Mesenchymal stem cell (in vitro differentiated cells and primary cell): Measurements from ENCODE around the gene RRP1B.

ENCODE experiments used
- DNase-seq: peaks from one replicate; pipeline ENCODE4 v3.0.0-alpha.2; 2013
- H2AFZ ChIP-seq: one replicate; pipeline ENCODE4 v1.6.1; 2013; ENCODE audit warnings: low read depth, mild to moderate bottlenecking, control low read depth, inconsistent platforms, low read length, moderate library complexity
- H2AK5ac ChIP-seq: 2 replicates; pipeline ENCODE4 v1.6.1; 2013; ENCODE audit warnings: low read length, moderate library complexity, mild to moderate bottlenecking, inconsistent platforms; ENCODE audit not compliant: severe bottlenecking
- H2BK120ac ChIP-seq: one replicate; pipeline ENCODE4 v1.6.1; 2013; ENCODE audit warnings: low read depth, mild to moderate bottlenecking, inconsistent platforms, low read length, moderate library complexity
- H2BK12ac ChIP-seq, 2 experiments: one replicate each; pipeline ENCODE4 v1.6.1; 2013; ENCODE audit warnings: inconsistent platforms in 2 of 2, low read length in 2 of 2, mild to moderate bottlenecking in 2 of 2, moderate library complexity in 2 of 2, control low read depth in 1 of 2
- H2BK15ac ChIP-seq: one replicate; pipeline ENCODE4 v1.6.1; 2013; ENCODE audit warnings: mild to moderate bottlenecking, low read depth, inconsistent platforms; ENCODE audit not compliant: poor library complexity, severe bottlenecking
- H2BK5ac ChIP-seq: 2 replicates; pipeline ENCODE4 v1.6.1; 2013; ENCODE audit warnings: low read depth, mild to moderate bottlenecking, low read length, control low read depth, inconsistent platforms; ENCODE audit not compliant: poor library complexity, severe bottlenecking
- H3K14ac ChIP-seq, 2 experiments: one replicate each; pipeline ENCODE4 v1.6.1; 2013; ENCODE audit warnings: inconsistent platforms in 2 of 2, low read length in 2 of 2, control low read depth in 1 of 2, mild to moderate bottlenecking in 1 of 2, moderate library complexity in 1 of 2
- H3K18ac ChIP-seq, 2 experiments: one replicate each; pipeline ENCODE4 v1.6.1; 2013; ENCODE audit warnings: inconsistent platforms in 2 of 2, low read length in 2 of 2, control low read depth in 1 of 2, low read depth in 1 of 2, mild to moderate bottlenecking in 1 of 2
- H3K23ac ChIP-seq, 2 experiments: one replicate each; pipeline ENCODE4 v1.6.1; 2013; ENCODE audit warnings: inconsistent platforms in 2 of 2, low read length in 2 of 2, mild to moderate bottlenecking in 2 of 2, moderate library complexity in 2 of 2, control low read depth in 1 of 2
- H3K27ac ChIP-seq: 2 replicates; pipeline ENCODE4 v1.5.1; 2013; ENCODE audit warnings: mild to moderate bottlenecking, moderate library complexity, low read length, control low read depth, inconsistent platforms; ENCODE audit not compliant: poor library complexity, severe bottlenecking
- H3K27me3 ChIP-seq, 2 experiments: 2 replicates each; pipeline versions ENCODE4 v1.6.1 to v1.7.0; 2013; ENCODE audit warnings: low read length in 2 of 2, mild to moderate bottlenecking in 2 of 2, moderate library complexity in 2 of 2, control low read depth in 1 of 2, inconsistent platforms in 1 of 2; ENCODE audit not compliant: control insufficient read depth in 1 of 2, insufficient read depth in 1 of 2
- H3K36me3 ChIP-seq, 2 experiments: 2 replicates each; pipeline versions ENCODE4 v1.6.1 to v1.7.0; 2013; ENCODE audit warnings: low read length in 2 of 2, control low read depth in 1 of 2, inconsistent platforms in 1 of 2, low read depth in 1 of 2, mild to moderate bottlenecking in 1 of 2; ENCODE audit not compliant: insufficient read depth in 2 of 2, control insufficient read depth in 1 of 2
- H3K4ac ChIP-seq, 2 experiments: one replicate each; pipeline ENCODE4 v1.6.1; 2013; ENCODE audit warnings: inconsistent platforms in 2 of 2, low read length in 2 of 2, mild to moderate bottlenecking in 2 of 2, moderate library complexity in 2 of 2, control low read depth in 1 of 2, low read depth in 1 of 2
- H3K4me1 ChIP-seq: 2 replicates; pipeline ENCODE4 v1.6.1; 2013; ENCODE audit warnings: low read depth, low read length, control low read depth; ENCODE audit not compliant: control insufficient read depth, insufficient read depth
- H3K4me2 ChIP-seq: 2 replicates; pipeline ENCODE4 v1.6.1; 2013; ENCODE audit warnings: low read length, mild to moderate bottlenecking, inconsistent platforms; ENCODE audit not compliant: poor library complexity, severe bottlenecking
- H3K4me3 ChIP-seq, 2 experiments: 2 replicates each; pipeline versions ENCODE4 v1.5.1 to v1.7.0; 2013; ENCODE audit warnings: low read length in 2 of 2, mild to moderate bottlenecking in 2 of 2, control low read depth in 1 of 2, low read depth in 1 of 2; ENCODE audit not compliant: insufficient read depth in 1 of 2
- H3K79me1 ChIP-seq: replicated peaks from 2 replicates; pipeline ENCODE4 v1.6.1; 2013; ENCODE audit warnings: mild to moderate bottlenecking, control low read depth, low read length, inconsistent platforms; ENCODE audit not compliant: poor library complexity, severe bottlenecking
- H3K9ac ChIP-seq: 2 replicates; pipeline ENCODE4 v1.7.0; 2013; ENCODE audit warnings: mild to moderate bottlenecking, low read length, moderate library complexity
- H3K9me3 ChIP-seq: 2 replicates; pipeline ENCODE4 v1.7.0; 2013; ENCODE audit warnings: mild to moderate bottlenecking, low read length; ENCODE audit not compliant: control insufficient read depth
- H4K8ac ChIP-seq: one replicate; pipeline ENCODE4 v1.6.1; 2013; ENCODE audit warnings: inconsistent platforms, mild to moderate bottlenecking, low read length, moderate library complexity
- H4K91ac ChIP-seq: one replicate; pipeline ENCODE4 v1.6.1; 2013; ENCODE audit warnings: mild to moderate bottlenecking, low read length, inconsistent platforms
- WGBS: methylation state at CpG from one replicate; pipeline ENCODE4 v1.1.7; 2013; ENCODE audit warnings: mixed read lengths; 5-methylcytosine and 5-hydroxymethylcytosine counted together

RRP1B gene

GRCh38 chr21:43657355-43658087 lies 1.8 kb upstream of the RRP1B start:
- H4K91ac ChIP-seq = peak overlapping the region; percentile 65
- H3K79me1 ChIP-seq = peaks cover 15% of the 10 kb centered on the region
- H3K4me1 ChIP-seq = peaks cover 17% of the 10 kb centered on the region
- no peaks in the 10 kb centered on the region for H3K27me3 ChIP-seq
- H2BK15ac ChIP-seq = peak overlapping the region; percentile 23
- H3K4me3 ChIP-seq = no peak overlapping the region
- H2BK12ac ChIP-seq = no peak overlapping the region
- H3K9me3 ChIP-seq = no peaks in the 10 kb centered on the region
- H2BK5ac ChIP-seq = no peak overlapping the region
- H3K4ac ChIP-seq = no peak overlapping the region
- H3K27ac ChIP-seq = no peak overlapping the region
- peaks cover 7 to 10% of the 10 kb centered on the region in 2 experiments for H3K36me3 ChIP-seq
- H3K9ac ChIP-seq = no peak overlapping the region
- H3K4me2 ChIP-seq = no peak overlapping the region
- H2AK5ac ChIP-seq = no peak overlapping the region
- no peak overlapping the region for H3K14ac ChIP-seq
- H2BK120ac ChIP-seq = no peak overlapping the region
- no peak overlapping the region for H2AFZ ChIP-seq
- H4K8ac ChIP-seq = no peak overlapping the region
- no peak overlapping the region for H3K23ac ChIP-seq
- DNase-seq = no peak
- H3K18ac ChIP-seq = no peak overlapping the region
- WGBS = 94% methylated on average over 45 of the region's 46 CpGs

GRCh38 chr21:43658088-43658741 lies 1.1 kb upstream of the RRP1B start:
- Histone ChIP-seq H3K4me1 (peaks cover 17% of the 10 kb centered on the region), H3K14ac (no peak overlapping the region), H3K79me1 (peaks cover 15% of the 10 kb centered on the region), H3K4me2 (no peak overlapping the region), H2AK5ac (no peak overlapping the region), H2AFZ (no peak overlapping the region), H2BK15ac (no peak overlapping the region), H3K4me3 (no peak overlapping the region), H3K18ac (no peak overlapping the region), H3K9ac (no peak overlapping the region), H3K27ac (no peak overlapping the region), H3K23ac (no peak overlapping the region), H3K36me3 (peaks cover 7 to 15% of the 10 kb centered on the region in 2 experiments), H2BK12ac (no peak overlapping the region), H4K8ac (peak overlapping the region; percentile 88), H3K9me3 (no peaks in the 10 kb centered on the region), H3K4ac (peak overlapping the region; percentile 58 to 75), H3K27me3 (no peaks in the 10 kb centered on the region), H2BK120ac (no peak overlapping the region), H2BK5ac (no peak overlapping the region), H4K91ac (peak overlapping the region; percentile 27)
- WGBS = 97% methylated on average over 48 of the region's 48 CpGs
- no peak for DNase-seq

- Histone ChIP-seq H3K4me1 (peaks cover 17% of the 10 kb centered on the region), H3K27me3 (no peaks in the 10 kb centered on the region)
Measured at GRCh38 chr21:43658769-43659135, 608 bp upstream of the RRP1B start.

GRCh38 chr21:43662286-43662685 lies 2.9 kb downstream of the RRP1B start:
- Histone ChIP-seq H2AFZ (no peak overlapping the region), H3K27me3 (no peaks in the 10 kb centered on the region), H3K79me1 (peaks cover 33% of the 10 kb centered on the region), H3K4me1 (peaks cover 13% of the 10 kb centered on the region), H3K9me3 (no peaks in the 10 kb centered on the region), H4K91ac (no peak overlapping the region), H2AK5ac (no peak overlapping the region), H3K23ac (no peak overlapping the region), H3K4ac (no peak overlapping the region), H2BK15ac (no peak overlapping the region), H3K14ac (no peak overlapping the region), H3K18ac (no peak overlapping the region), H4K8ac (no peak overlapping the region), H2BK5ac (no peak overlapping the region), H3K4me2 (no peak overlapping the region), H3K27ac (no peak overlapping the region), H2BK120ac (no peak overlapping the region), H2BK12ac (no peak overlapping the region), H3K9ac (no peak overlapping the region), H3K4me3 (no peak overlapping the region), H3K36me3 (peaks cover 24 to 38% of the 10 kb centered on the region in 2 experiments)
- DNase-seq = no peak
- 91% methylated on average over 4 of the region's 6 CpGs for WGBS

More at GRCh38 chr21:43658769-43659135, 608 bp upstream of the RRP1B start:
- Histone ChIP-seq H4K8ac (peak overlapping the region; percentile 90), H3K23ac (no peak overlapping the region), H3K36me3 (peaks cover 5 to 19% of the 10 kb centered on the region in 2 experiments), H2AK5ac (no peak overlapping the region), H4K91ac (no peak overlapping the region), H2AFZ (peak overlapping the region; percentile 92), H2BK5ac (no peak overlapping the region), H3K4me3 (peak overlapping the region in 1 of 2 experiments; percentile 87), H3K27ac (no peak overlapping the region), H3K9ac (peak overlapping the region; percentile 87), H2BK12ac (peak overlapping the region in 1 of 2 experiments; percentile 59), H3K4me2 (peak overlapping the region; percentile 84), H2BK120ac (no peak overlapping the region), H3K79me1 (peaks cover 13% of the 10 kb centered on the region), H3K18ac (peak overlapping the region in 1 of 2 experiments; percentile 93), H2BK15ac (peak overlapping the region; percentile 53), H3K9me3 (no peaks in the 10 kb centered on the region), H3K4ac (peak overlapping the region; percentile 58 to 75), H3K14ac (no peak overlapping the region)
- WGBS = 96% methylated on average over 23 of the region's 23 CpGs
- DNase-seq = no peak
